HG03045 (cell line): ENCODE results near the gene GRID1.
"Not testable (repeated sequence)": the region's sequence is repeated elsewhere in the genome, so short reads cannot be mapped to it uniquely, and the experiment has no call there.

Source experiments
- ATAC-seq: cut with Tn5 transposase; IDR thresholded peaks from one replicate; pipeline ENCODE4 v1.9.1; 2021; ENCODE audit warnings: mild to moderate bottlenecking, moderate library complexity; ENCODE audit not compliant: unreplicated experiment

GRID1 gene

DNA sequence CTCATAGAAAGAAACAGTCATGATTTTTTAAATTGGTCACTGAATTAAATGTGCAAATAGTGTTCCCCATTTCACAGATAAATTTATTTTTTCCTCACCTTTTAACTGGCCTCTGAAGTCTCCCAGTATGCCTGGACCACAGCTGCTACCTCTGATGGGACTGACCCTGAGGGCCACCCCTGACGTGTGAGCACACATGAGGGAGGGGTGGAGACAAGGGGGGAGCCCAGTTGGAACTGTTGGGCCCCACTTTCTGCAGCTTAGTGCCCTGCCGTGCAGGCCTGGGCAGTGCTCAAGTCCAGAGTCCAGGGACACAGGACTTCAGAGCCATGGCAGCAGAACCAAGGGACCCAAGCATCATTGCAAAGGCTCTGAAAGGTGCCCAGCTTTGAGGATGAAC, 243.9 kb downstream of the GRID1 start:
- ATAC-seq, result no peak

DNA sequence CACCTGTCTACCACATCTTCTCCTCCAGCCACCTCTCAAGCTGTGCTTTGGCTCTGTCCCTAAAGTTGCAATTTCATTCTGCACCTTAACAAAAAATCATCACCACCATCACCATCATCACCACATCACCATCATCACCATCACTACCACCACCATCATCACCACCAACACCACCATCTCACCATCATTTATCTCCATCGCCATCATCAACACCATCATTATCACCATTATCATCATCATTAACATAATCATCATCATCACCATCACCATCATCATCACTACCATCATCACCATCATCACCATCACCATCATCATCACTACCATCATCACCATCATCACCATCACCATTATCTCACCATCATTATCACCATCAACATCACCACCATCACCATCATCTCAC, 245.4 kb downstream of the GRID1 start:
- no peak for ATAC-seq

DNA sequence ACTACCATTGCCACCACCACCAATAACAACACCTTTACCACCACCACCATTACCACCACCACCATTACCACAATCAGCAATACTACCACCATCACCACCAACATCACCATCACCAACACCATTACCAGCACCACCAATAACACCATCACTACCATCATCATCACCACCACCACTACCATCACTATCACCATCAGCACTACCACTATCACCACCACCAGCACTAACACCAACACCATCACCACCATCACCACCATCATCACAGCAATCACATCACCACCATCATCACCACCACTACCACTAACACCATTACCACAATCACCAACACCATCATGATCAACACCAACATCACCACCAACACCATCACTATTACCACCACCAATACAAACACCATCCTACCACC, 249.5 kb downstream of the GRID1 start:
- no peak for ATAC-seq

DNA sequence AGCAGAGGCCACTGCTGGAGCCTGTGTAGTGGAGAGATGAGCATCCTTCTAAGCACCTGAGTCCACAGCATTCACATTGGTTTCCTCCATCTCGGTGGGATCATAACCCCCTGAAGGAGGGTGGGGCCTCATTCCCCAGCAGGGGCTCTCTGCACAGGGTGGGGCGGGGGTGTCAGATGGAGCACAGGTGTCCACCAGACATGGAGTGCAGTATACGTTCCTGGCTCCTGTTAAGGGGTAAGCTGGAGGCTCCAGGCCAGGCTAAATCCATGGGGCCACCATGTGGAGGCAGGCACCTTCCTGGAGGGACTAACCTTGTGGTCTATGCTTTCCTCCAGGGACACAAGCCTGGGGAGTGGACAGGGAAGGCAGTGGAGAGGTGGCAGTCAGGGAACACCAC, 252.6 kb downstream of the GRID1 start:
- no peak for ATAC-seq

DNA sequence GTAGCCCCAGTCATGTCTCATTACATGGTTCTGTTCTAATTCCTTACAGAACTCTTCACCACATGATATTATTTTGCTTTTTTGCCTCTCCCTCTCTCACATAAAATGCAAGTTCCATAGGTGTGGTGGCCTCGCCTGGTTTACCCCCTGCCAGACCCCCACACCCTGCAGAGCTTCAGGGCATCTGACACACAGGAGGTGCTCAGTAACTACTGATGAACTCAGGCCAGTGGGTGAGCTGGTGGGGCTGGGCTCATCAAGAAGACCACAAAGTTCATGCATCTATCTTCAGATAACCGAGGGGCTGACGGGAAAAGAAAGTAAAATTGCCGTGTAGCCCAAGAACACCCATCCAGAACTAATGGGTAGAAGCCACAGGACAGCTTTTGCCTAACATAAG, 253.1 kb downstream of the GRID1 start:
- ATAC-seq, result no peak

DNA sequence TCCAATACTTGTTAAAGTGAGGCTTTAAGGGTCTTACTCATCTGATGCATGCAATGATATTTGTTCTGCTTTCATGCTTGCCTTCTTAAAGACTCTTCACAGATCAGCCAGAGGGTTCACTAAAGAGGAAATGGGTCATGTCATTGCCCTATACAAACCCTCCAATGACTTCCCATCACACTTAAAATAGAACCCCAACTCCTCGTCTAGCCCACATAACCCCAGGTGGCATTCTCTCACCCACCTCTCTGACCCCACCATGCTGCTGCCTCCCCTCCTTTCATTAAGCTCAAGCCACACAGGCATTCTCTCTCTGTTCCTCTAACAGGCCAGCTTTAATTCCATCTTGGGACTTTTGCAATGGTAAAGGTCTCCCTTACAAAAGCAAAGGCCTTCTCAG, 253.6 kb downstream of the GRID1 start:
- no peak for ATAC-seq

DNA sequence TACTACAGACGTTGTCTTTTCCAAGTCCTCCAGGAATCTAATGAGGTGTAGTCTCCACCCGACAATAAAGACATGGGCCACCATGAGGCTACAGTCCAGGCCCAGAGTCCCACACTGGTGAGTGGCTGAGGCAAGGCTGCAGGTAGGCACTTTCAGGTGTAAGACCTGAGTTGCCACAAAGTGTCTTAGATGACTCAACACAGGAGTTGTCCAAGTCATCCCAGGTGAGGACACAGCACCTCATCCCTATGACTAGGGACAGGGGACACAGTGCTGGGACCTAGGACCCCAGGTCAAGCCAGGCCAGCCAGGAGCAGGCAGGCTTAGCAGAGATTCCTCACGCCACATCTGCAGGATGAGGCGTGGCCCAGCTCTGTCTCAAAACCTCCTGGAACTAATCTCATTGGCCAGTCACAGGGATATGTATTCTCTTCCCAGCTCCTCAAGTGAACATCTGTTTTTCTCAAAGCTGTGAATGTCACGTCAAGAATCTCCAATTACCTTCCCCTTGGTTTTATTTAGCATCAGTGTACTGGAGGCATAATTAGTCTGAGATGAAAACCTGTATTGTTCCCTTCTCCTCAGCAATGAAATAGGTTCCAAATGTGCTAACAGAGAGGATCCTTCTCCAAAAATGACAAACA, 254.6 kb downstream of the GRID1 start:
- no peak for ATAC-seq

DNA sequence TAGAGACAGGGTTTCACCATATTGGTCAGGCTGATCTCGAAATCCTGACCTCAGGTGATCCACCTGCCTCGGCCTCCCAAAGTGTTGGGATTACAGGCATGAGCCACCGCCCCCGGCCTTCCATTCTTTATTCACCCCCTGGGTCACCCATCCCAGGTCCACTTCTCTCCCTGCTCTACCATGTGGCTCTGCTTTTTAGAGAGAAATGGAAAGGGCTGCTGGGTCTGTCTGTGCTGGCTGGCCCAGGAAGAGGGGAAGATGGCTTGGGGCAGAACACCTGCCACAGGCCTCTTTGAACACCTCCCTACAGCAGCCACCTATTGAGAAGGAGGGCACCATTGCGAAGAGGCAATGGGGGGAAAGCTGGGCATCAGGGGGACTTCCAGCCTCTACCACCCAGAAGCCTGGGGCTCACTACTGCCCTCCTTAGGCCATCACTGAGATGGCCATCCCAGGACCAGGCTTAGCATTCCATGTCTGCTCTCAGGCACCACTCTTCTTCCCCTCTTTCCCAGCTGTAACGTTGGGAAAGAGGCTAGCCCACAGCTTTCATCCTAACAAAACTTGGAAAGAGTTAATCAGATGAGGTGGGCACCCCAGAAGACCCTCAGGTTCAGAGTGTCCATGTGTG, 256.3 kb downstream of the GRID1 start:
- no peak for ATAC-seq

DNA sequence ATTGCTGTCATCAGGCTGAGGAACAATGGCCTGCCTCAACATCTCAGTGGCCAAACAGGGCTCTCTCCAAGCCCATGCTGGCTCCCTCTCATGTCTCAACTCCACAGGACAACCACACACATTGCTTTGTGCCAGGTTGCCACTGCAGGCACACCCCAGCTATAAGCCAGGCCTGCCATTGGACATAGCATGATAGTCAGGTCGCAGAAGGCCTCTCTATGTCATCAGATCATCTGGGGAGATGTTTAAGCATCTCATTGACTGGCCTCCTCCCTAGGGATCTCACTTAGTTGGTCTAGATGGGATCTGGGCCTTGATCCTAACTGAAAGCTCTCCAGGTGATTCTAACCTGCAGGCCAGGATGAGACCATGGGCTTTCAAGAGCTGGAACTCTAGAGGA, 257.2 kb downstream of the GRID1 start:
- no peak for ATAC-seq

DNA sequence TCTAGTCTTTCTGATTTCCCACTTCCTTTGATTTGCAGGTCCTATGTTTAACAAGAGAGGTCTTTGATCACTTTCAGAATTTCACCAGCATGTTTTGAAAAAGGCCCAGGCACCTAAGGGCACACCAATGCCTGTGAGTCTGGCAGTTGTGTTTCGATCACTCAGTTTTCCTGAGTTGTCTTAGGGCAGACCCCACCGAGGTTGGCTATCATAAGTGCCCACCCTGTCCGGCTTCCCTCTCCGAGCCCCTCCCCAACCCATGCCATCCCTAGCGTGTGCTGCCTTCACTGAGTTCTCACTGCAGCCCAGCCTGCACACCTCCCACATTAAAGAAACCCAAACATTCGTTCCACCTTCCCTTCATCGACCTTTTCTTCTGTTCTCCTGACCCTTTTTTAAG, 257.9 kb downstream of the GRID1 start:
- ATAC-seq, result no peak

DNA sequence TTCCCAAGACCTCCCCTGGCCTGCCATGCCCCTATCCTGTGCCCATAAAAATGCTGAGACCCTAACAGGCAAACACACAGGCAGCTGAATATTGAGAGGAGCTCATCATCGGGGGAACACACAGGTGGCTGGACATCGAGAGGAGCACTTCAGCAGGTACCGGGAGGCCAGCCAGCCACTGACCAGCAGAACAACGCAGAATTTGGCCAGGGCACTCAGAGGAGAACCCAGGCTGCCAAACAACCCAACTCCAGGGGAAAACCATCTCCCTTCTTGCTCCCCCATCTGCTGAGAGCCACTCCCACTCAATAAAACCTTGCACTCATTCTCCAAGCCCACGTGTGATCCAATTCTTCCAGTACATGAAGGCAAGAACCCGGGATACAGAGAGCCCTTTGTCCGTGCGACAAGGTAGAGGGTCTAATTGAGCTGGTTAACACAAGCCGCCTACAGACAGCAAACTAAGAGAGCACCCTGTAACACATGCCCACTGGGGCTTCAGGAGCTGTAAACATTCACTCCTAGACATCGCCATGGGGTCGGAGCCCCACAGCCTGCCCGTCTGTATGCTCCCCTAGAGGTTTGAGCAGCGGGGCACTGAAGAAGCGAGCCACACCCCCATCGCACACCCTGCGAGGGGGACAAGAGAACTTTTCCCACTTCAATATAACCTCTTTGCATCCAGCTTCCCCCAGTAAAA, 258.8 kb downstream of the GRID1 start:
- not testable (repeated sequence) for ATAC-seq

DNA sequence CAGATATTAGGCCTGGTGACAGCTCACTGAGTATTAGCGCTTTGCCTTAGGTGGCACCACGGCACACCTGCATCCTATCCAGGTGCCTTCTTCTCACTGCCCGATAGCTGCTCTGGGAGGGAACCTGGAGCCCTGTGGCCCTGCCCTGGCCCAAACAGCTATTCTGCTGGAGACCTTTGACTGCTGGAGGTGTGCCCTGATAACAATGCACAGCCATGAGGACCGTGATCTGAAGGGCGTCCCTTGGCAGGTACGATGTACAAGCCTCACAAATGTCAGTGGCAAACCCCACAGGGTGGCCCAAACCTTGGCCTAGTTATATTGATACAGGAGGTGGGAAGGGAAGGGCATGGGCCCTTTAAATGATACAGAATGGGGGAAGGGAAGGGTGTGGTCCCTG, 259.5 kb downstream of the GRID1 start:
- no peak for ATAC-seq

DNA sequence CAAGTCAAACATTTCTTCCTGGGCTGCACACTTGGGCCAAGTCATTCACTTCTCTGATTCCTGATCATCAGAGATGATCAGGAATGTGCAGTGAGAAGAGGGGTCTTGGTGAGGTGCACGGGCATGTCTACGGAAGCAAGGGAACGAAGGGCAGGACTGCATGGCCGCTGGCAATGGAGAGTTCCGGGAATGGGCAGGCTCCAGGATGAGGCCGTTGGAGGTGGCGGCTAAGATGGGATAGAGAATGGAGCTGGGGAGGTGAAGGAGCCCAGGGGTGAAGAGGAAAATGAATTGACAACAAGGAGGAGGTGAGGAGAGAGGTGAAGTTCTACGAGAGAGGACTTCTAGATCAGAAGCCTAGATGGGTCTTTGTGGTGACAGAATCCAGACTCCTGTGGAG, 260.0 kb downstream of the GRID1 start:
- no peak for ATAC-seq

DNA sequence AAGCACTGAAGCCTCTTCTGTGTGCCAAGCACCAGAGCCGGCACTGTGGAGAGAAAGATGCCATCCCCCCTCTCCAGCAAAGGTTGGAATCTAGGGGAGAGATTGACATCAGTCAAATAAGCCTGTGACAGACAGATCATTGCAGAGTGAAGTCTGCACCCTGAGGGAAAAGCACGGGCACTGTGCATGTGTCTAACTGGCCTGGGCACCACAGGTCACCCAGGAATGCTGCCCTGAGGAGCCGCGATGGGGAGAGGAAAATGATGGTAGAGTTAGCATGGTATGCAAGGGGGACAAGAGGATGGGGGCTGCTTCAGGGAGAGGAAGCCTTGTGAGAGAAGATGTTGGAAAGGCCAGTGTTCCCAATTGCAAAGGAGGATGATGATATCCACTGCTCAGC, 261.0 kb downstream of the GRID1 start:
- ATAC-seq, result no peak

DNA sequence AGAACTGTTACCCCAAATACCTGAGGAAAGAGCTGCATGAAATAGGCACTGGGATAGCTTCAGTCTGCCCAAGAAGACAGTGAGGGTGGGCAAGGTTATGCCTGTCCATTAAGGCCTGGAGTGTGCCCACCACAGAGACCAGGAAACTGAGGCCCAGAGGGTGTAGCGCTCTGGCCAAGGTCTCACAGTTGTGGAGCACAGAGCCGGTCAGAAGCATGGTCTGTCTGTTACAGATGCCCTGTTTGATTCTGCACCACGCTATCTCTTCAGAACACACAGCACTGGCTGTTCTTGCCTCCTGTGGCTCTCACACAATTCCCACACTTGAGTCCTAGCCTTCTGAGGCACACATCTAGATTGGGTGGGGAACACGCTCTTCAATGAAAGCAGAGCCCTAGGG, 261.4 kb downstream of the GRID1 start:
- ATAC-seq, result no peak

DNA sequence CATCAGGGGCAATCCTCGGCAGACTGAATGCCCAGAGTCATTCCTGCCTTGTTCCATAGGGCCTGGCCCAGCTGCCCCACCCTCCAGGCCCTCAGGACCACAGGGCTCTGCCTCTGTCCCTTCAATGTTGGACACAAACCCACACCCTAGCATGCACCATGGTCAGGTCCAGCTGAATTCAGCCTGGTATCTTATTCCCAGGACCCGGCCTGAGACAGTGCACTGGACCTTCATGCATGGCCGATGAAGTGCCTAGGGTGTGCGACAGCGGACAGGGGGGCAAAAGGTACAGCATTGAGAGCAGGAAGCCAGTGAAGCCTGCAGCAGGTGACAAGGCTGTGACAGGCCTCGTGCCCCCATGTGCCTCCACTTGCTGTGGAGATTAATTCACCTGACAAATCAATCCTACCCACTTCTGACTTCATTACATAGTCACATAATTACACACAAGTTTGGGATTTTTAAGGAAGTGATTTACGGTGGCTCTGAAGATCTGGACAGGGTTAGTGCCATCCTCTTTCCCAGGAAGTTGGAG, 261.9 kb downstream of the GRID1 start:
- no peak for ATAC-seq

DNA sequence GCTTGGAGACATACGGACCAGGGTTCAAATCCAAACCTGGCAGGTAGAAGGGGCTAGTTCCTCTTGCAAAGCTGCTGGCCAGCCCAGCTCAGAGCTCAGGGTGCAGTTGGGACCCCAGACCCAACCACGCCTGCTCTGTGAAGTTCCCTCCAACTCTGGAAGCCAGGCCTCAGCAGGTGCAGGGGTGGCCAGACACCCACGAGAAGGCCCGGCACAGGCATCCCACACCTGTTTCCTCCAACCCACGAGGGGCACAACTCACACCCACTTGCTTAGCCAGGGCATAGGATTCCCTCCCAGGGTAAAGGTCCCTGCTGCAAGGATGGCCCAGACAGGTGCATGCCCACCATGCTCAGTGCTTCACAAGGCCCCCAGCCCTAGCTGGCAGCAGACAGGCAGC, 262.4 kb downstream of the GRID1 start:
- no peak for ATAC-seq

DNA sequence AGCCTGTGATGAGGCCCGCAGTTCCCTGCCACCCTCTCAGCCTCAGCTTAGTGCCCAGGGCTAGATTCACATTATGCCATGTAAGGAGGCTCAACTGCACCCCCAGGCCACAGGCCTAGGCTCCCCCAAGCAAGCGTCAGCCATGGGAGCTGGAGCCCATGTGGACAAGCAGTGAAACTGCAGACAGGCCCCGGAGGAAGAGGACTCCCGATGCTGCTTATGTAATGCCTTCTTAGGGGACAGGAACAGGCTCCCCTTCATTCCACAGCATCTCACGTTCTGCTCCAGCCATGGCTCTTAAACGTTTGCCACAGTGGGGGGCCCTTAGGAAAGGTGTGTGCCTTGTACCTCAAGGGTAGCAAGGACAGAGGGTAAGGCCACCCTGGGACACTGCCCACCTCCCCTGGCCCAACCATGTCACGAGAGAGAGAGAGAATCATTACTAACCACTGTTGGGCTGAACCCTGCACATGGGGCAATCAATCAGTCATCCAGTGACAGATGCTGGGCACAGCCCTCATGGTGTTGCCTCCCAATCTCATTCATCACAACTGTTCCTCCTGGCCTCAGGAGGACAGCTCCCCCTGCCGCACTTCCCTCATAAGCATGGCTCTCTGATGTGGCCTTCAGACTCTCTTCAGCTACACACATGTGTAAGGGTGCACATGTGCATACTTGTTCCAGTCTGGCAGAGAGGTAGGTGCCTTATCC, 263.0 kb downstream of the GRID1 start:
- no peak for ATAC-seq

DNA sequence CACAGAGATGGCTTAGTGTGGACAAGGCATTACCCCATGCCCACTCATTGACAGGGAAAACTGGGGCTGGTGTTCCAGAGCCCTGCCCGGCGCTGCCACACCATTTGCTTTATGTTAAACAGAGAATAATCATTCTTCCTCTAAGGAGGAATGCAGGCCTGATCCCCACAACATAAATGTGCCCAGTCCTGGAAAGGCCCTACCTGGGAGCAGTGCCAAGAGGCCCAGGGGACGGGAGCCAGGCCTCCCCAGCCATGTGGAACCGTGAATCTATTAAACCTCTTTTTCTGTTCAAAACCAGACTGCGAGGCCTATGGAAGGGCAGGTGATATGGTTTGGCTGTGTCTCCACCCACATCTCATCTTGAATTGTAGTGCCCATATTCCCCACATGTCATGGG, 264.1 kb downstream of the GRID1 start:
- ATAC-seq, result no peak

DNA sequence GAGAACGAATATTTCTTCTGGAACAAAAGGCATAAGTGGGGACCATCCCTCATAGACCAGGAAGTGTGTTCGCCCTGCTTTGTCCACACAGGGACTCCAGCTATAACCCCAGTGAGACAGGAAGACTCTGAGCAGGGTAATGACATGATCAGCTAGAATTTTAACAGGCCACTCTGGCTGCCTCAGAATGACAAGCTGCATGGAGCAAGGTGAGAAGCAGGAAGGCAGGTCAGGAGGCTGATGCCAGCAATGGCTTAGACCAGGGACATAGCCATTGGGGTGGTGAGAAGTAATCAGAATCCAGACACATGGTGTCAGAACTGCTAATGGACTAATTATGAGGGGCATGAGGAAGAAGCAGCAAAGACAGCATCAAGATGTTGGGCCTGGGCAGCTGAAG, 264.6 kb downstream of the GRID1 start:
- ATAC-seq, result no peak

DNA sequence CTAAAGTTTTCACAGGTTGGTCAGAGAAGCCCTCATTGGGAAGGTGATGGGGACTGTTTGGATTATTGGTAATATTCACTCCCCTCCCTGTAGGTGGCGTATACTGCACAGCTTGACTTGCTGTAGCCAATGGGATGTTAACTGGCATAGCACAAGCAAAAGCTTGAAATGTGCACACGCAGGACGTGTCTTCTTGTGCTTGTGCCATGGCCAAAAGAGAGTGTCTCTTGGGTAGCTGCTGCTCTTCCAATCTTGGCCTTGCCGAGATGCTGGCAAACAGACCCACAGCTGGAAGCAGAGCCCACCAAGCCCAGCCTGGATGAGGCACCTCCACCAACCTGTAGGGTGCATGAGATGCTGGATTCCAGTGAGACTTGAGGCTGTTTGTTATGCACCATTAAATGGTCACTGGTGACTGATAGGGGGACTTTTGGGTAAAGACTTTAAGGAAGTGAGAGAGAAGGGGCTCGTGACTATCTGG, 266.0 kb downstream of the GRID1 start:
- no peak for ATAC-seq
